HEK293T (cell line): ENCODE results near the gene KMT2B.
A peak's percentile ranks its signal among the peaks of the same experiment; 100 is the strongest.

ENCODE experiments used
- ARNT ChIP-seq: fragments of 450-650 bp; IDR thresholded peaks from 2 replicates; pipeline ENCODE4 v1.6.1; 2017; ENCODE audit warnings: mild to moderate bottlenecking
- BHLHE40 ChIP-seq: fragments of 450-650 bp; IDR thresholded peaks from 2 replicates; pipeline ENCODE4 v1.6.1; 2016; ENCODE audit warnings: mild to moderate bottlenecking, moderate library complexity, borderline replicate concordance
- ELF4 ChIP-seq: fragments of 450-650 bp; IDR thresholded peaks from 2 replicates; pipeline ENCODE4 v1.6.1; 2017; ENCODE audit warnings: antibody characterized with exemption
- FOXA1 ChIP-seq: fragments of 450-650 bp; IDR thresholded peaks from 2 replicates; pipeline ENCODE4 v1.6.1; 2016; ENCODE audit warnings: mild to moderate bottlenecking
- FOXM1 ChIP-seq: fragments of 450-650 bp; IDR thresholded peaks from 2 replicates; pipeline ENCODE4 v1.6.1; 2017; ENCODE audit warnings: mild to moderate bottlenecking, borderline replicate concordance
- HDGF ChIP-seq: fragments of 450-650 bp; IDR thresholded peaks from 2 replicates; pipeline ENCODE4 v1.6.1; 2017; ENCODE audit warnings: antibody characterized with exemption, borderline replicate concordance
- SP1 ChIP-seq: fragments of 450-650 bp; IDR thresholded peaks from 2 replicates; pipeline ENCODE4 v1.6.1; 2017
- SUZ12 ChIP-seq: fragments of 450-650 bp; IDR thresholded peaks from 2 replicates; pipeline ENCODE4 v1.6.1; 2016; ENCODE audit warnings: mild to moderate bottlenecking
- TARDBP ChIP-seq: fragments of 450-650 bp; IDR thresholded peaks from 2 replicates; pipeline ENCODE4 v1.6.1; 2016
- TF ChIP-seq, protein P1 (sequence below): fragments of 450-650 bp; IDR thresholded peaks from 2 replicates; pipeline ENCODE4 v1.6.1; 2016

- TF ChIP-seq TARDBP = no peak
- TF ChIP-seq SUZ12 = no peak
- TF ChIP-seq ELF4 = 0 out of 2 replicates have a peak, but pooled peaks have one; percentile 17
- no peak for TF ChIP-seq FOXA1
- TF ChIP-seq ARNT = no peak
- no peak for TF ChIP-seq BHLHE40
- TF ChIP-seq SP1 = no peak
- TF ChIP-seq FOXM1 = no peak
- TF ChIP-seq, protein P1, sequence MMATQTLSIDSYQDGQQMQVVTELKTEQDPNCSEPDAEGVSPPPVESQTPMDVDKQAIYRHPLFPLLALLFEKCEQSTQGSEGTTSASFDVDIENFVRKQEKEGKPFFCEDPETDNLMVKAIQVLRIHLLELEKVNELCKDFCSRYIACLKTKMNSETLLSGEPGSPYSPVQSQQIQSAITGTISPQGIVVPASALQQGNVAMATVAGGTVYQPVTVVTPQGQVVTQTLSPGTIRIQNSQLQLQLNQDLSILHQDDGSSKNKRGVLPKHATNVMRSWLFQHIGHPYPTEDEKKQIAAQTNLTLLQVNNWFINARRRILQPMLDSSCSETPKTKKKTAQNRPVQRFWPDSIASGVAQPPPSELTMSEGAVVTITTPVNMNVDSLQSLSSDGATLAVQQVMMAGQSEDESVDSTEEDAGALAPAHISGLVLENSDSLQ = no peak
- TF ChIP-seq HDGF = no peak
Observed at GRCh38 chr19:35744430-35745327, 26.9 kb downstream of the KMT2B start.
